ENCODE results near the gene DESI2.
A peak's percentile ranks its signal among the peaks of the same experiment; 100 is the strongest.

The DESI2 gene

DNA sequence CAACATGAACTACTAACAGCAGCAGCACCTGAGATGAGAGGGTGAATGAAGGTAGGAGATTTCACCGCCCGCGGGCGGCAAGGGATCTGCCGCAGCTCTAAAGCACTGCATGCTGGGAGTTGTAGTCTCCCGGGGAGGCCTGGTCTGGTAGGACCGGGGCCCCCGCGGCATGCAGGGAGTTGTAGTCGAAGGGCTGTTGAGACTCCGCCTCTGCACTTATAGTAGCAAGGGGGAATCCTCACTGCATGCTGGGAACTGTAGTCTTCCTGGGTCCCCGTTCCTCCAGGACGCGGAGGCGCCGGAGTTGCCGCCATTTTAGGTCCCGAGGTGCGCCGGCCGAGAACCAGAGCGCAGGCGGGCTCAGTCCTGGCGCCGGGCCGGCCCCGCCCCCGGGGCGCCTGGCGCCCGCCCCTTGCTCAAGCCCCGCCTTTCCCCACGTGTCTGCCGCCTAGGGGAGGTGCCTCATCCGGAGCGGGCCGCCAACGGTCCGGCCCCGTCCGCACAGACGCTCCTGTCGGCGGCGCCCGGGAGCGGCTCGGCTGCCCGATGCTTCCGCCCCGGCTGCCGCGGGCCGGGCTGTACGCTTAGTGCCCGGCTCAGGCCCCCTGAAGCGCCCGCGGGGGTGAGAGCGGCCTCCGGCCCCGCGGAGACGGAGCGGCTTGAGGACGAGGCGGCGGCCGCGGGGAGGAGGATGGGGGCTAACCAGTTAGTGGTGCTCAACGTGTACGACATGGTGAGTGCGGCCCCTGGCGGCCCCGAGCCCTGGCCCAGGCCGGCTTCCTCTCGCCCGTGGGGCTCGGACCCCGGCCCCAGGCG, at the start of gene DESI2:
DESI2 (plus strand) TSS at position 504 of the 816 bp plus-strand sequence; CDS start at position 692, 188 bp downstream.
- peak; percentile 99 for DNase-seq

DNA sequence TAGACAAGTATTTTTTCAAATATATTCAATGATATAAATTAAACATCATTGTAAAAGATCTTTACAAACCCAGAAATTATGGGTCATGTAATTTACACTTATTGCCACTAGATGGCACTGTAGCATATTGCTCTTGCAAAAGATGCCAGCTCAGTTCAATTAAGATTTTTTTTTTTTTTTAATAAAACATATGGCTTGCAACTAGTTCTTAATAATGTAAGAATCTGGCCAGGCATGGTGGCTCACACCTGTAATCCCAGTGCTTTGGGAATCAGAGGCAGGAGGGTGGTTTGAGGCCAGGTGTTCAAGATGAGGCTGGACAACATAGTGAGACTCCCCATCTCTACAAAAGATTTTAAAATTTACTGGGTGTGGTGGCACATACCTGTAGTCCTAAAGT, 49.4 kb upstream of the DESI2 start:
- DNase-seq = peak; percentile 27

DNA sequence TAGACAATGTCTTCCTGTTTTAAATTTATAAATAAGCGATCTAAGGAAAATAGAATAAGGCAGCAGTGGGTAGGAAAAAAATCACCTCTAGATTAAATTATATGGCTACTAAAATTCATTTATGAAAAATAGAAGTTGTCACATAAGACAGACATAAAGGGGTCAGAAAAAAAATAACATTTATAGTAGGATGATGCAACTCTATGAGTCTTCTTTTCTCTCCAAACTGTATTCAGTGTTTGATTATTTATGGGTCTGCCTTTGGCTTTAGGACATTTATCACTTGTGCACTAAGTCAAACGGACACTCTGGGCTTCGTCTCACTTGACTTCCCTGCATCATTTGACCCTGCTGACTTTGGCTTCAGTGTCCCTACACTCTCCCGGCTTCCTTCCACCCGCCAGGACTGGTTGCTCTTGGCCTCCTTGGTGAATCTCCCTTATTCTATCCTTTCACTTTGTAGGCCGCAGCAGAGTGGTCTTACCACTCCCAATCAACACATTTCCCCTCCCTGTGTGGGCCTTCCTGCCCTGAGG, 47.0 kb upstream of the DESI2 start:
- no peak for DNase-seq

DNA sequence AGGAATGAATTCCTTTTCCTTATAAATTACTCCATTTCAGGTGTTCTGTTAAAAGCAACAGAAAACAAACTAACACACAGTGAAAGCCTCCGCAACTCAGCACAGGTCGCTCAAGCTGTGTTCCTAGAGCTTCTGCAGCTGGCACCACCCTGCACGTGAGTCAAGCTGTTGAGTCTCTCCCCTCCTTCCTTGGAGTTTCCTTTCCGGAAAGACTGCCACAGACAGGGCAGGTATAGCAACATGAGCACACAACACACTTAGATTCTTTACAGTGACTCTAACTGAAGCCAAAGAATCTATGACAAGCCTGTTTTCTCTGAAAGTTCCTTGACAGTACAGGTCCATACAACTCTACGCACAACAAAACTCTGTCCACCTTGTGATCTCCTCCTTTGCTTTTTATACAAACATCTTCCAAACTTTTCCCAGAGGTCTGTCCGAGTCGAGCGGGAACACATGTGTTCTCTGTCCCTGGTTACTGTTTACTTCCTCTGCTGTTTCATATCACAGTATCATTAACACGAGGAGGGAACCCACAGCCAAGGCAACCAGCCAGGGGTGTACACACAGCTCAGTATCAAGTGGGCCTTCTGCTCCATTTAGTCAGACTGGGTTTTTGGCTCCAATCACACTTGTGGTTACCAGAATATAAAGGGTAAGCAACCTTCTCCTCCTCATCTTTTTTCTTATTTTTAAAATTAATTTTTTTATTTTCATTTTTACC, 38.7 kb upstream of the DESI2 start:
- DNase-seq = no peak

DNA sequence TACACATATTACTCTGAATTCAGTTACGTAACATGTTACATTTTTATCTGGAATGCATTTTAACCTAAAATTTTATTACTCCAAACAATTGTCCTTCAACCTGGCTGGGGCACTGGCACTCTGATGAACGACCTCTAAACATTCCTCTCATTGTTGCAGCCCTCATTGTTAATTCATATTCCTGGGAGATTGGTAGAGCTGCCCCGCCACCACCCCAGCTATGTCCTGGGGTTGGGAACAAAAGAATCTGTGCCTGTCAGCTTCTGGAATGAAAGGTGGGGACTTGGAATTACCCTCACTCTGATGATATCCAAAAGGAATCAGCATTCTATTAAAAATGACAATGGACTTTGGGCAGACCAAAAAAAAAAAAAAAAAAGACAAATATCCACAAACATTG, 38.0 kb upstream of the DESI2 start:
- no peak for DNase-seq

DNA sequence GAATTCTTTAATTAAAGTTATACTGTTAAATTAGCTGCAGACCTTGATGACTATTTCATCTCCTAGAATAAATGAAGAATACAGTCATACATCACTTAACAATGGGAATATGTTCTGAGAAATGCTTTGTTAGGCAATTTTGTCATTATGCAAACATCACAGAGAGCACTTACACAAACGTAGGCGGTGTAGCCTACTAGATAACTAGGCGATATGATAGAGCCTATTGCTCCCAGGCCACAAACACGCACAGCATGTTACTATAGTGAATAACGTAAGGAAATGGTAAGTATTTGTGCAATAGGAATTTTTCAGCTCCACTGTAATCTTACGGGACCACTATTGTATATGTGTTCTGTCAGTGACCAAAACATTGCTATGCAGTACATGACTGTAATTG, 37.6 kb upstream of the DESI2 start:
- no peak for DNase-seq

DNA sequence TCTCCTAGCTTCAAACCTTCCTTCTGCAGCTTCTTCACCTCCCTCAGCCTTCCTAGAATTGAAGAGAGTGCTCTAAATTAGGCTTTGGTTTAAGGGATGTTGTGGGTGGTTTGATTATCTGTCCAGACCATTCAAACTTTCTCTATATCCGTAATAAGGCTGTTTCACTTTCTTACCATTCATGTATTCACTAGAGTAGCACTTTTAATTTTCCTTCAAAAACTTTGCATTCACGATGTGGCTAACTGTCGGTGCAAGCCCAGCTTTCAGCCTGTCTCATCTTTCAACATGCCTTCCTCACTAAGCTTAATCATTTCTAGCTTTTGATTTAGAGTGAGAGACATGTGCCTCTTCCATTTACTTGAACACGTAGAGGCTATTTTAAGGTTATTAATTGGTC, 26.2 kb upstream of the DESI2 start:
- no peak for DNase-seq

DNA sequence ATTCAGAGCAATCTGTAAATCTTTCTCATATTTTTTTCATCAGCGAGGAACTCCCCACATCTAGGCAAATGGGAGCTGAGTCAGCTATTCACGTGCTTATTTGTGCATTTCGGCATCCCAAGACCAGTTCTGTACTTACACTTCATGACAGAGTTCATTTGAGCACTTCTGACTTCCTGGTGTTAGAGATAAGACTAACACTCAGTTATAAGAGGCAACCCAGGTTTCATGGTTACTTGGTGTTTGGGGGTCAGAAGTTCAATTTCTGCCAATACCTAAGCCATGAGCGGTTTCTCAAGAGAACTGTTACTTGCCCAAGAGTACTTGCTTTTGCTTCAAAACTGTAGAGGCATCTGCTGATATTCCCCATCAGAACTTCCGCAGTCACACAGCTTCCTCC, 24.1 kb upstream of the DESI2 start:
- DNase-seq = peak; percentile 2

DNA sequence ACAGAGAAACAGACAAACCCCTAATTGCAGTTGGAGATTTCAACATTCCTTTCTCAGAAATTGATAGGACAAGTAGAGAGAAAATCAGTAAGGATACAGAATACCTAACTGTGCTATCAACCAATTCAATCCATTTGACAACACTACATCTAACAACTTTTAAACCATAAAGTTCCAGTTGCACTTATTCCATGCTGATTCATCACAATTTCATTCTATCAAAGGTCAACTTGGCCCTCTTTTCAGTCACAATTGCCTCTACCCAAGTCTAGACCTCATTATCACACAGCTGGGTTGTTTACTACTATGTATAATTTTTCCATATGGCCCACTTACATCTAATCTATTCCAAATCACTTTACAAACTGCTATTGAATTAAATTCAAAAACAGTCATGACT, 19.8 kb upstream of the DESI2 start:
- DNase-seq = no peak

DNA sequence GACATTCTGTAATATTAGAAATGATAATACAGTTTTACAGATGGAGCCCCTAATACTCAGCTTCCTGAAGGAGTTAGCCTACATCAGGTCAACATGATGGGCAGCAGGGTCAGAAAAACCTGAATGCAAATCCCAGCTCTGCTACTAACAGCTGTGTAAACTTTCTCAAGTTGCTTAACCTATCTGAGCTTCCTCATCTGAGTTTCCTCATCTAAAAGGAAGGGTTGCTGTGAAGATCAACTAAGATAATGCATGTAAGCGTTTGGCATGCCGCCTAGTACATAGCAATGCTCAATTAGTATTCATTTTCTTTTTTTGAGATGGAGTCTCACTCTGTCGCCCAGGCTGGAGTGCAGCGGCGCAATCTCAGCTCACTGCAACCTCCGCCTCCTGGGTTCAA, 18.4 kb upstream of the DESI2 start:
- no peak for DNase-seq

DNA sequence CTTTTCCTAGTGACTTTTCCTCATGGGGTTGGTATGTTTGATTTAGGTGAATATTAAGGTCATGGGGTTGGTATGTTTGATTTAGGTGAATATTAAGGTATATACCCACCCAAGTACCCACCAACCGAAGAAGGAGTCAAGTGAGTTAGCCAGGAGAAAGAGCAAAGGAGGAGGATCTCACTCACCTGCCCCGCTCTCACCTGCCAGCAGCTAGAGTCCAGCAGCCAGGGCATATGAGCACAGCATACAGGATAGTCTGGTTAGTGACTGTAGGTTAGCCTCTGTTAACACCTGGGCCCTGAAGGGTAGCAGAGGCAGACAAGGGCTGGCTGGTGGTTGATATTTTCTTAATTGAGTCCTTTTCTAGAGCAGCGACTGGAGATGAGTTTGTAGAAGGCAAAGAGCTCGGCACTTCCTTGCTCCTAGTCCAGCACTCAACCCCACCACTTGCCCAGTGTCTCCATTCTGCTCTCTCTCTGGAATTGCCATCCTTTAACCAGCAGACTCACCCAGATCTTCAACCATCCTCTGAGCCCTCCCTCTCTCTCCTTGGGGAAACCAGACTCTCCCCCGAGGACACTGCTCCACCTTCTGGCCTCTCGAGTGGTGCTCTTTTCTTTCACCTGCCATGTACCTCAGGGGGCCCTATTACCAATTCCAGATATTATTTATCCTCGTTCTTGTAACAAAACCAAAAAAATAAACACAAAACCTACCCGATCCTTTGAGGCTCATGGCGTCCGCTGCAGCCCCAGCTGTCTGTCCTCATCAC, 16.3 kb upstream of the DESI2 start:
- DNase-seq = no peak

DNA sequence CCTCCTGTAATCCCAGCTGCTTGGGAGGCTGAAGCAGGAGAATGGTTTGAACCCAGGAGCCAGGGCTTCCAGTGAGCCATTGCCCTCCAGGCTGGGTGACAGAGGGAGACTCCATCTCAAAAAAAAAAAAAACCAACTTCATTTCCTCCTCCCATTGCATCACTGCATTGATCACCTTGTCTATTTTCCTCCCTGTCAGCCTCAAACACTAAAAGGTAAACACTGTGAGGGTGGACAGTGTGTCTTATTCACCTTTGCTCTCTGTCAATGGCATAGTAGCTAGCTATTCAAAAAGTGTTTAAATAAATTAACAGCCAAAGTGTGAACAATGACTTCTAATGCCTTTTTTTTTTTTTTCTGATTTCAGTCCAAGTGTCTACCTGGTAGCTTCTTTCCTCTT, 13.4 kb upstream of the DESI2 start:
- DNase-seq = no peak

DNA sequence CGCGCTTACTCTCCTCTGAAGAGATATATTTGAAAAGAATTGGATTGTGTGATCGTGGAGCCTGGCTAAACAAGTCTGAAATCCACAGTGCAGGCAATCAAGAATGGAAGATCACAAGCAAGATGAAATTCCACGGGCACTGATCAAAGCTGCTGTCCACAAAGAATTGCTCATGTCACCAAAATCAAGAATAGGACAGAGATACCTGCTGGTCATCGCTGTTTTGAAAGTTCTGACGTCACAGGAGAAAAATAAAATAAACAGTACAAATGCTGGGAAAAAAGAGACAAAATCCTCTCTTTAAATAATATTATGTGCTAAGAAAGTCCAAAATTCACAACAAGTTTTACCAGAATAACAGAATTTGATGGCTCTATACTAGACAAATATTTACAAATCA, 12.0 kb upstream of the DESI2 start:
- no peak for DNase-seq

DNA sequence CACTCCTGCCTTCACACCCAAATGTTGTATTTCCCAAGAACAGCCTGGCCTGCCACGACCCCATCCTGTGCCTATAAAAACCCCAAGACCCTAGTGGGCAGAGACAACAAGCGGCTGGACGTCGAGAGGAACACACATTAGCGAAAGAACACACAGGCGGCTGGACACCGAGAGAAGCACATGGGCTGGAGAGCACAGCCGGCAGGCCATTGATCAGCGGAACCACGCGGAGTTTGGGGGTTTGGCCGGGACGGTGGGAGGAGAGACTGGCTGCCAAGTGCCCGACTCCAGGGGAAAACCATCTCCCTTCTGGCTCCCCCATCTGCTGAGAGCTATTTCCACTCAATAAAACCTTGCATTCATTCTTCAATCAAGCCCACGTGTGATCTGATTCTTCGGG, 10.4 kb upstream of the DESI2 start:
- no peak for DNase-seq

DNA sequence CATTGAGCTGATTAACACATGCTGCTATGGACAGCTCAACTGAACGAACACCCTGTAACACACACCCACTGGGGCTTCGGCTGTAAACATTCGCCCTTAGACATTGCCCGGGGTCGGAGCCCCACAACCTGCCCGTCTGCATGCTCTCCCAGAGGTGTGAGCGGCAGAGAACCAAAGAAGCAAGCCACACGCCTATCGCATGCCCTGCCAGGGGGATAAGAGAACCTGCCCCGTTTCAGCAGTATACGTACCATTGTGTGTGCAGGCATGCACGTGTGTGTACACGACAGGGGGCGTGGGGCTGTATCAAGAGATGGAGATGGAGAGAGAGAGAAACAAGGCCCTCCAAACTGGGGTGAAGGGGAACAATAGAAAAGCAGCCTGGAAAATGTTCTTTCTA, 9.9 kb upstream of the DESI2 start:
- no peak for DNase-seq

DNA sequence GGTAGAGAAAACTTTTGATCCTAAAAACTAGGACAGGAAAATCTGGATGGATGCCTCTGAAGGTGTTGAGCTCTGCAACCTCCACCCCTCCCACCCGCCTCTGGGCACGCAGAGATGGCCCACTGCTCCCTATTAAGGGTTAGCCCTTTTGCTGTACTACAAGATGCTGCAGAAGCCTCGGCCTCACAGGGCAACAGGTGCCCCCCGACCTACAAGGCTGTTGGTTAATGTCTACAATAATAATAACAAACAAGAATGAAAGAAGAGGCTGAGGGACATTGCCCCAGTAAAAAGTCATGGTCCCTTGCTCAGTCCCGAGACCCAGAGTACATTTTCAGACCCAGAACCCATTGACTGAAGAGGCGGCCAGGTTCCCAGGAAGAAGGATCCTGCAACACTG, 7.5 kb upstream of the DESI2 start:
- DNase-seq = no peak

DNA sequence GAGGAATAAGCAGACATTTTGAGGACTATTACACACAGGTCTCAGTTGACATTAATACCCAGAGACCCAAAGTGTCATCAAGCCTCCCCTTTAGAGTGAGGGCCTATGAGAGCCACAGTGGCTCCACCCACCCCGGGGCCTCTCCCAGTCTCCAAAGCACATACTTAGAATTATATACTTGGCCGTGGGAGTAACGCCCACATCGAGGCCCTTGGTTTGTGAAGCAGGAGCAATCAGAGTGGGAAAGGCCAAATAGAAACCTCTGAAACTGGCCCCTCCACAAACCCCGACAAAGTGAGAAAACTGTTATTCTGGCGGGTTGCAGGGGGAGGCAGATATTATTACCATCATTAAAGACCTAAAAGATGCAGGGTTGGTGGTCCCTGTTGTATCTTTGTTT, 7.0 kb upstream of the DESI2 start:
- DNase-seq = no peak

DNA sequence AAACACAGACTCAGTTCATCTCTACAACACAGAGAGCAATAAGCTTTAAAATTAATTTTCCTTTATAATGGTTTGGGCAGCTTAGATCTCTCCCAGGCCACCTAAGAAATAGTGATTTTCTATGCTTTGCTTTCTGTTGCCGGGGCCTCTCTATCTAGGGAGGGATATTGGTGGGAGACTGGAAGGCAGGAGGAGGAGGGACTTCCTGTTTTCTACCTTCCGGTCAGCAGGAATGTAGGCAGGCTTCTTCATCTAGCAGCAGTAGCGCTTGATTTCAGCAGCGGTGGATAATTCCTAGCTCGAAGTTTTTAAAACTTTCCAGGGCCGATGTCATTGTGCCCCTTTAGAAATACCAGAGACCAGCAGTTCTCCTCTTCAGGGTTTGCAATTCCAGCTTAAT, 5.1 kb upstream of the DESI2 start:
- no peak for DNase-seq

DNA sequence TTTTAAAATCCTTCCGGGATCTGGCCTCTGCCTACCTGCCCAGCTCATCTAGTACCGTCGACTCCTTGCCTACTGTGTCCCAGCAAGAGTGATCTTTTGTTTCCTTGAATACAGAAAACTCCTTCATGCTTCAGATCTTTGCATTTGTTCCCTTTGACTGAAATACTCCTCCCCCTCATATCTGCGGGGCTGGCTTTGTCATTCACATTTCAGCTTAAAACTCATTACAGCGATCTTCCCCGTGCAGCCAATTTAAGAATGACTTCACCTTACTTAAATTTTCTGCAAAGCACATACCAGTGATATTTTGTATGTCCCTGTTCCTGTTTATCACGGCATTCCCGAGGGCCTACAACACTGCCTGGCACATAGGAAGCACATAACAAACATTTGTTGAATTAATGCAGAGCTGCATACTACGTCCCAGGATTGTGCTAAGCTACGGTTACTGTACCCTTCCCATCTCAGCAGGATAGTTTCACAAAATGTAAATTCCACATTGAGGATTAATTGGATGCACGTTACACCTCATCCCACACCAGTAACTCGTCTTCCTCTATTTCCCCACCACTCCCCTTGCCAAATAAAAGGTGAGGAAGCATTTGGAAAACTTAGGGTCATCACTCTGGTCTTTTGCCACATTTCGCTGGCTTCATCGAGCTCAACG, 837 bp upstream of the DESI2 start:
- DNase-seq = no peak

DNA sequence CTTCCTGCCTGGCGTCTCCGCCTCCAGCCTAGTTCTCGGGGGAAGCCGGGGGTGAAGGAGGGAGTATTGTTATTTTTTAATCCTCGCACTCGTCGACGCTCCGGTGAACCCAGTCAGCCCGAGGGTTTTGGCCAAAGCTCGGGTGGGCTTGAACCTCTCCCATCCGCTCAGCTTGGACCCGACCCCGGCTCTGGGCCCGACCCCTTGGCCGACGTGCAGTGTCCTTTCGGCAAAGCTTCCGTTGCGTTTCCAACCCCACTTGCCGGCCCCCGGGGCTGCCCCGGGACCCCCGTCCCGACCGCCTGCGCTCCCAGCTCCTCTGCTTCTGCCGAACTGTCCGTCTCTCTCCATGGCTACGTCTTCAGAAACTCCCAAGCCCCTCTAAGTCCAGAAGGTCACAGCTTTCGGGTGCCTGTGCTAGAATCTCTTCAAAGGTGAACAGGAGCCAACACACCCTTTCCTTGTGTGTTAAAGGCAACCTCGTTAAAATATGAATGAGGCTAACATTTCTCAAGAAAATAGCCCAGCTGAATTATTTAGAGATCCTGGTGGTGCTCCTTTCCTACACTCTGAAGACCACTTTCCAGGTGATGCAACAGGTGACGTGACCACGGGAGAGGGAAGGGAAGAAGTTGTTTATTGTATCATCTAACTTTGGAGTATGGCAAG, 647 bp downstream of the DESI2 start:
- peak; percentile 21 for DNase-seq

DNA sequence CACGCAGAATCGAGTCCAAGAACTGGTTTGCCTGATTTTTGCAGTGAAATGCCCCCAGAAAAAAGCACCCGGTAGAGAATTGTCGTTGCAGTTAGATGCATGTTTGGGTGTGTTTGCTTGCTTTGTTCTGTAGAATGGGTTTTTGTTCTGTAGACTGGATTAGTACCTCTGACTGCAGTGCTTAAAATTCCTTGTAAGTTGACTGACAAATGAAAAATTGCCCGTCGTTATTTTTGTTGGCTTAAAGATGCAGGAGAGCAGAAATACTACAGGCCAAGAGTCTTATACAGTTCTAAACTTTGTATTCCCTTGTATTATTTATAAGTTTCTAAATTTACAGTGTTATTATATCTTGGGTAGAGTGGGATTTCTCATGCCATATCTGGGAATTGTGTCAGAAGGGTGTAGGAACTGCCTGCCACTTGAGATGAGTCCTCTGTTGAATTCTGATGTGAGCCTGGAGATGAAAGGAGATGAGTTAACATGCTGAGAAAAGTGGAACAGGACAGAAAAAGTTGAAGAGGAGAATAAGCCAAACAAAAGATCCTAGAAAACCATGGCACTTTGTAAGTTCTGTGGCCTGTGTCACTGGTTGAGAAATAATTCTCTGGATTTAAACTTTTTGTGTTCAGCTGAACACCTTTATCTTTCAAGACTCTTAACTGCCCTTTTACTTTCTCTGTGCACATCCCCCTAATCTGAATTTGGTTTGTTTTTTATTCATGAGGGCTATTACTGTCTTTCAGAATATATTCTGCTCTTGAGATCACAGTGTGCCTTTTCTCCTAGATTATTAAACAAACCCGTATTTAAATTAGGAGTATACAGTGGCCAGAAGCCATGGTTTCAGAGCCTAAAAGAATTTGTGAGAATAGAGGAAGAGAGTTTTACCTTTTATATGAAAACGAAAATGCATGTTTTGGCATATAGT, 1.4 kb downstream of the DESI2 start:
- DNase-seq = peak; percentile 13

Measured in EL (cell line).